HEK293 (cell line): ENCODE data around the gene MAL.

Experiments used
- CTCF ChIA-PET: fragments of 350-600 bp; formaldehyde crosslinking; extraction: SDS; loops from one replicate; lab custom pipeline; 2021; ENCODE audit warnings: antibody characterized with exemption; lab: Yijun Ruan, JAX
- POLR2A ChIA-PET: fragments of 300-600 bp; formaldehyde crosslinking; extraction: SDS; loops from one replicate; lab custom pipeline; 2020; ENCODE audit warnings: antibody characterized with exemption, inconsistent platforms; lab: Yijun Ruan, JAX
- H3K27ac ChIP-seq: fragments of 200-500 bp; sonication (Bioruptor generic); 2 replicates; pipeline ENCODE4 v1.5.1; 2014; ENCODE audit warnings: low read depth, low read length, control low read depth, inconsistent platforms; ENCODE audit errors: extremely low read depth
- H3K36me3 ChIP-seq, 2 experiments: fragments of 200-500 bp in 1 of 2; sonication (Bioruptor generic) in 1 of 2; 1 replicate in 1 of 2; 2 replicates in 1 of 2; pipeline ENCODE4 v1.5.1; 2014 to 2017; ENCODE audit warnings: inconsistent platforms in 2 of 2, low read length in 2 of 2; ENCODE audit not compliant: control insufficient read depth in 2 of 2, insufficient read depth in 1 of 2
- H3K4me1 ChIP-seq: fragments of 200-500 bp; sonication (Bioruptor generic); 2 replicates; pipeline ENCODE4 v1.5.1; 2014; ENCODE audit warnings: mild to moderate bottlenecking, low read length, inconsistent platforms; ENCODE audit not compliant: control insufficient read depth, insufficient read depth
- H3K4me3 ChIP-seq: 2 replicates; pipeline ENCODE4 v1.5.1; 2011; ENCODE audit warnings: low read depth, mild to moderate bottlenecking, control low read depth, low read length, moderate library complexity
- H3K9me3 ChIP-seq: fragments of 200-500 bp; sonication (Bioruptor generic); 2 replicates; pipeline ENCODE4 v1.5.1; 2014; ENCODE audit warnings: low read depth, low read length, inconsistent platforms; ENCODE audit not compliant: control insufficient read depth, insufficient read depth
- EGR2 ChIP-seq: fragments of 450-650 bp; formaldehyde crosslinking; IDR thresholded peaks from 2 replicates; pipeline ENCODE4 v1.5.1; 2016; ENCODE audit warnings: low read depth, missing biosample characterization, missing genetic modification characterization
- REST ChIP-seq: fragments of 450-650 bp; formaldehyde crosslinking; IDR thresholded peaks from 2 replicates; pipeline ENCODE4 v1.5.1; 2016; ENCODE audit warnings: missing biosample characterization, missing genetic modification characterization
- SCRT2 ChIP-seq: fragments of 450-650 bp; formaldehyde crosslinking; IDR thresholded peaks from 2 replicates; pipeline ENCODE4 v1.5.1; 2016; ENCODE audit warnings: missing biosample characterization, missing genetic modification characterization
- SP7 ChIP-seq: fragments of 450-650 bp; formaldehyde crosslinking; IDR thresholded peaks from 2 replicates; pipeline ENCODE4 v1.5.1; 2016; ENCODE audit warnings: missing biosample characterization, missing genetic modification characterization
- YY2 ChIP-seq: fragments of 450-650 bp; formaldehyde crosslinking; IDR thresholded peaks from 2 replicates; pipeline ENCODE4 v1.5.1; 2016; ENCODE audit warnings: missing biosample characterization, missing genetic modification characterization
- ZBTB10 ChIP-seq: fragments of 450-650 bp; formaldehyde crosslinking; IDR thresholded peaks from 2 replicates; pipeline ENCODE4 v1.5.1; 2016; ENCODE audit warnings: missing biosample characterization, missing genetic modification characterization
- ZBTB8A ChIP-seq: fragments of 450-650 bp; formaldehyde crosslinking; IDR thresholded peaks from 2 replicates; pipeline ENCODE4 v1.5.1; 2016; ENCODE audit warnings: missing biosample characterization, missing genetic modification characterization
- ZFP37 ChIP-seq: fragments of 450-650 bp; formaldehyde crosslinking; IDR thresholded peaks from 2 replicates; pipeline ENCODE4 v1.5.1; 2016; ENCODE audit warnings: missing biosample characterization, missing genetic modification characterization
- ZNF10 ChIP-seq: fragments of 450-650 bp; formaldehyde crosslinking; IDR thresholded peaks from 2 replicates; pipeline ENCODE4 v1.5.1; 2017; ENCODE audit warnings: missing biosample characterization, missing genetic modification characterization
- ZNF157 ChIP-seq: fragments of 450-650 bp; formaldehyde crosslinking; IDR thresholded peaks from 2 replicates; pipeline ENCODE4 v1.5.1; 2016; ENCODE audit warnings: missing biosample characterization, missing genetic modification characterization
- ZNF175 ChIP-seq: fragments of 450-650 bp; formaldehyde crosslinking; IDR thresholded peaks from 2 replicates; pipeline ENCODE4 v1.5.1; 2016; ENCODE audit warnings: missing biosample characterization, missing genetic modification characterization
- ZNF248 ChIP-seq: fragments of 450-650 bp; formaldehyde crosslinking; IDR thresholded peaks from 2 replicates; pipeline ENCODE4 v1.5.1; 2017; ENCODE audit warnings: missing biosample characterization, missing genetic modification characterization
- ZNF311 ChIP-seq: fragments of 450-650 bp; formaldehyde crosslinking; IDR thresholded peaks from 2 replicates; pipeline ENCODE4 v1.5.1; 2017; ENCODE audit warnings: missing biosample characterization, missing genetic modification characterization, borderline replicate concordance
- ZNF335 ChIP-seq: fragments of 450-650 bp; formaldehyde crosslinking; conservative IDR thresholded peaks from 2 replicates; pipeline ENCODE4 v1.5.1; 2016; ENCODE audit warnings: missing biosample characterization, missing genetic modification characterization
- ZNF366 ChIP-seq: fragments of 450-650 bp; formaldehyde crosslinking; conservative IDR thresholded peaks from 2 replicates; pipeline ENCODE4 v1.5.1; 2016; ENCODE audit warnings: missing biosample characterization, missing genetic modification characterization
- ZNF394 ChIP-seq: fragments of 450-650 bp; formaldehyde crosslinking; IDR thresholded peaks from 2 replicates; pipeline ENCODE4 v1.5.1; 2016; ENCODE audit warnings: missing biosample characterization, missing genetic modification characterization, mild to moderate bottlenecking, moderate library complexity, borderline replicate concordance
- ZNF529 ChIP-seq: fragments of 450-650 bp; formaldehyde crosslinking; IDR thresholded peaks from 2 replicates; pipeline ENCODE4 v1.5.1; 2017; ENCODE audit warnings: missing genetic modification characterization, missing biosample characterization; ENCODE audit not compliant: insufficient replicate concordance
- ZNF544 ChIP-seq: fragments of 450-650 bp; formaldehyde crosslinking; IDR thresholded peaks from 2 replicates; pipeline ENCODE4 v1.5.0; 2017; ENCODE audit warnings: missing biosample characterization, missing genetic modification characterization
- ZNF561 ChIP-seq: fragments of 450-650 bp; IDR thresholded peaks from 2 replicates; pipeline ENCODE4 v1.5.1; 2018; ENCODE audit warnings: missing biosample characterization, missing genetic modification characterization, borderline replicate concordance
- ZNF629 ChIP-seq: fragments of 450-650 bp; formaldehyde crosslinking; IDR thresholded peaks from 2 replicates; pipeline ENCODE4 v1.5.1; 2017; ENCODE audit warnings: missing biosample characterization, missing genetic modification characterization
- ZNF768 ChIP-seq: fragments of 450-650 bp; formaldehyde crosslinking; IDR thresholded peaks from 2 replicates; pipeline ENCODE4 v1.5.1; 2018; ENCODE audit warnings: missing biosample characterization, mild to moderate bottlenecking, missing genetic modification characterization
- ZSCAN23 ChIP-seq: fragments of 450-650 bp; formaldehyde crosslinking; IDR thresholded peaks from 2 replicates; pipeline ENCODE4 v1.5.1; 2016; ENCODE audit warnings: missing biosample characterization, missing genetic modification characterization
- ZSCAN30 ChIP-seq: fragments of 450-650 bp; IDR thresholded peaks from 2 replicates; pipeline ENCODE4 v1.5.1; 2018; ENCODE audit warnings: missing biosample characterization, mild to moderate bottlenecking, missing genetic modification characterization, moderate library complexity
- TF ChIP-seq, protein P1 (sequence below): fragments of 450-650 bp; formaldehyde crosslinking; conservative IDR thresholded peaks from 2 replicates; pipeline ENCODE4 v1.5.1; 2016; ENCODE audit warnings: low read depth, missing biosample characterization, missing genetic modification characterization

The MAL gene

GRCh38 chr2:95017071-95017501, 8.4 kb upstream of the MAL start:
- Histone ChIP-seq H3K9me3 (no peaks in the 10 kb centered on the region), H3K36me3 (no peaks in the 10 kb centered on the region), H3K4me3 (no peak overlapping the region), H3K4me1 (no peaks in the 10 kb centered on the region)
- POLR2A ChIA-PET: interaction anchor here (0.5 kb wide), 1 partner anchor 542 kb away, joined by 3 read pairs; no protein-coding TSS in a partner anchor
- TF ChIP-seq ZNF629 (tag by site-specific recombination): no peak
- no peak for TF ChIP-seq ZSCAN23
- TF ChIP-seq ZFP37: no peak
- TF ChIP-seq ZNF366 (tag by site-specific recombination): no peak
- no peak for TF ChIP-seq EGR2 (tag by site-specific recombination)
- TF ChIP-seq ZNF768 (tag by site-specific recombination): no peak
- no peak for TF ChIP-seq ZBTB10 (tag by site-specific recombination)
- TF ChIP-seq ZNF248 (tag by site-specific recombination): no peak
- TF ChIP-seq ZNF10: no peak
- TF ChIP-seq, protein P1, sequence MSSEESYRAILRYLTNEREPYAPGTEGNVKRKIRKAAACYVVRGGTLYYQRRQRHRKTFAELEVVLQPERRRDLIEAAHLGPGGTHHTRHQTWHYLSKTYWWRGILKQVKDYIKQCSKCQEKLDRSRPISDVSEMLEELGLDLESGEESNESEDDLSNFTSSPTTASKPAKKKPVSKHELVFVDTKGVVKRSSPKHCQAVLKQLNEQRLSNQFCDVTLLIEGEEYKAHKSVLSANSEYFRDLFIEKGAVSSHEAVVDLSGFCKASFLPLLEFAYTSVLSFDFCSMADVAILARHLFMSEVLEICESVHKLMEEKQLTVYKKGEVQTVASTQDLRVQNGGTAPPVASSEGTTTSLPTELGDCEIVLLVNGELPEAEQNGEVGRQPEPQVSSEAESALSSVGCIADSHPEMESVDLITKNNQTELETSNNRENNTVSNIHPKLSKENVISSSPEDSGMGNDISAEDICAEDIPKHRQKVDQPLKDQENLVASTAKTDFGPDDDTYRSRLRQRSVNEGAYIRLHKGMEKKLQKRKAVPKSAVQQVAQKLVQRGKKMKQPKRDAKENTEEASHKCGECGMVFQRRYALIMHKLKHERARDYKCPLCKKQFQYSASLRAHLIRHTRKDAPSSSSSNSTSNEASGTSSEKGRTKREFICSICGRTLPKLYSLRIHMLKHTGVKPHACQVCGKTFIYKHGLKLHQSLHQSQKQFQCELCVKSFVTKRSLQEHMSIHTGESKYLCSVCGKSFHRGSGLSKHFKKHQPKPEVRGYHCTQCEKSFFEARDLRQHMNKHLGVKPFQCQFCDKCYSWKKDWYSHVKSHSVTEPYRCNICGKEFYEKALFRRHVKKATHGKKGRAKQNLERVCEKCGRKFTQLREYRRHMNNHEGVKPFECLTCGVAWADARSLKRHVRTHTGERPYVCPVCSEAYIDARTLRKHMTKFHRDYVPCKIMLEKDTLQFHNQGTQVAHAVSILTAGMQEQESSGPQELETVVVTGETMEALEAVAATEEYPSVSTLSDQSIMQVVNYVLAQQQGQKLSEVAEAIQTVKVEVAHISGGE: no peak
- TF ChIP-seq ZNF311 (tag by site-specific recombination): no peak
- no peak for TF ChIP-seq ZNF157 (tag by site-specific recombination)
- TF ChIP-seq, all 188 proteins: peak for 0
- H3K27ac ChIP-seq: no peak overlapping the region
- CTCF ChIA-PET: interaction anchor here (0.7 kb wide), 1 partner anchor 327 kb away, joined by 3 read pairs; no protein-coding TSS in a partner anchor

DNA sequence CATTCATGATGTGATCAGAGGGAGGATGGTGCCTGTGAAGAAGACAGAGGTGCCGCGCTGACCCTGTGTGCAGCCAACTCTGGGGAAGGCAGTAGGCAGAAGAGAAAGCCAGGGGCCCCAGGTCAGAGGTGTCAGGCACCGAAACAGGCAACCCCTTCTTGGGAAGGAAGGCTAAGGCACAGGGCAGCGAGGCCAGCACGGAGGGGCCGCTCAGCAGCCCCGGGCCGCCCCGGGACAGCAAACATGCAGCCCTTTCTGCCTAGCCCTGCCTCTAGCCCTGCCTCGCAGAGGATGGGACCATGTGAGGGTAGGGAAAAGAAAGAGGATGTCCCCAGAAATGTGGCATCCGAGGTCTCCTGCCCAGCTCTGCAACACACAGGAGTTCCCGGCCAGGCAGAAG, 7.7 kb upstream of the MAL start:
- ChIA-PET CTCF (no interaction called here), POLR2A (no interaction called here)
- Histone ChIP-seq H3K4me3 (no peak overlapping the region), H3K27ac (no peak overlapping the region), H3K4me1 (no peaks in the 10 kb centered on the region), H3K9me3 (no peaks in the 10 kb centered on the region), H3K36me3 (no peaks in the 10 kb centered on the region)
- TF ChIP-seq ZBTB8A (tag by site-specific recombination): no peak

DNA sequence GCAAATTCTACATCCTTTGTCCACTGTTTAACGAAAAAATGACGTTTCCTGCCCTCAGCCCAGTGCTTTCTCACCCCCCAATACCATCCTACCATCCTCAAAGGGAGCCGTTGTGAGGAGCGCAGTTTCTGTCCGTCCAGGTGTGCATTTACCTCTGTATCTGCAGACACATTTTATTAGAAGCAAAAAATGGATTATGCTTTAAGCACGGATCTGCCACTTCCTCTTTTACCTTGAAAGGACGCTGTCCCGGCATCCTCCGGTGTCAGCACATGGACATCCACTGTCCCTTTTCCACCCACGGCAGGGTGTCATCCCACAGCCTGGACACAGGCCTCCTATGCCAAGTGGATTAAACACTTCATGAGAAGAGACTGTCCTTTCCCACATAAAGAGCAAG, 7.2 kb upstream of the MAL start:
- no peaks in the 10 kb centered on the region for H3K36me3 ChIP-seq
- H3K27ac ChIP-seq: no peak overlapping the region
- H3K4me3 ChIP-seq: no peak overlapping the region
- CTCF ChIA-PET: no interaction called here
- POLR2A ChIA-PET: no interaction called here
- H3K4me1 ChIP-seq: no peaks in the 10 kb centered on the region
- H3K9me3 ChIP-seq: no peaks in the 10 kb centered on the region
- no peak for TF ChIP-seq YY2 (tag by site-specific recombination)
- TF ChIP-seq ZNF175 (tag by site-specific recombination): no peak
- no peak for TF ChIP-seq EGR2 (tag by site-specific recombination)
- no peak for TF ChIP-seq ZNF311 (tag by site-specific recombination)
- no peak for TF ChIP-seq REST (tag by site-specific recombination)
- no peak for TF ChIP-seq ZNF335 (tag by site-specific recombination)
- no peak for TF ChIP-seq ZNF394 (tag by site-specific recombination)
- no peak for TF ChIP-seq ZSCAN30 (tag by site-specific recombination)
- TF ChIP-seq ZNF529 (tag by site-specific recombination): no peak
- no peak for TF ChIP-seq SCRT2 (tag by site-specific recombination)
- no peak for TF ChIP-seq SP7 (tag by site-specific recombination)
- TF ChIP-seq ZNF561 (tag by site-specific recombination): no peak
- no peak for TF ChIP-seq ZNF544 (tag by site-specific recombination)
